NCI-H1694 treated with DMSO at 0.1 percent for 48 hours (cell line): ENCODE measurements around the gene ZHX3.
A peak's percentile ranks its signal among the peaks of the same experiment; 100 is the strongest.

ENCODE experiments used
- DNase-seq: peaks from one replicate; lab custom pipeline; 2025; lab: John Stamatoyannopoulos, UW

ZHX3 gene, protein sequence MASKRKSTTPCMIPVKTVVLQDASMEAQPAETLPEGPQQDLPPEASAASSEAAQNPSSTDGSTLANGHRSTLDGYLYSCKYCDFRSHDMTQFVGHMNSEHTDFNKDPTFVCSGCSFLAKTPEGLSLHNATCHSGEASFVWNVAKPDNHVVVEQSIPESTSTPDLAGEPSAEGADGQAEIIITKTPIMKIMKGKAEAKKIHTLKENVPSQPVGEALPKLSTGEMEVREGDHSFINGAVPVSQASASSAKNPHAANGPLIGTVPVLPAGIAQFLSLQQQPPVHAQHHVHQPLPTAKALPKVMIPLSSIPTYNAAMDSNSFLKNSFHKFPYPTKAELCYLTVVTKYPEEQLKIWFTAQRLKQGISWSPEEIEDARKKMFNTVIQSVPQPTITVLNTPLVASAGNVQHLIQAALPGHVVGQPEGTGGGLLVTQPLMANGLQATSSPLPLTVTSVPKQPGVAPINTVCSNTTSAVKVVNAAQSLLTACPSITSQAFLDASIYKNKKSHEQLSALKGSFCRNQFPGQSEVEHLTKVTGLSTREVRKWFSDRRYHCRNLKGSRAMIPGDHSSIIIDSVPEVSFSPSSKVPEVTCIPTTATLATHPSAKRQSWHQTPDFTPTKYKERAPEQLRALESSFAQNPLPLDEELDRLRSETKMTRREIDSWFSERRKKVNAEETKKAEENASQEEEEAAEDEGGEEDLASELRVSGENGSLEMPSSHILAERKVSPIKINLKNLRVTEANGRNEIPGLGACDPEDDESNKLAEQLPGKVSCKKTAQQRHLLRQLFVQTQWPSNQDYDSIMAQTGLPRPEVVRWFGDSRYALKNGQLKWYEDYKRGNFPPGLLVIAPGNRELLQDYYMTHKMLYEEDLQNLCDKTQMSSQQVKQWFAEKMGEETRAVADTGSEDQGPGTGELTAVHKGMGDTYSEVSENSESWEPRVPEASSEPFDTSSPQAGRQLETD

DNA sequence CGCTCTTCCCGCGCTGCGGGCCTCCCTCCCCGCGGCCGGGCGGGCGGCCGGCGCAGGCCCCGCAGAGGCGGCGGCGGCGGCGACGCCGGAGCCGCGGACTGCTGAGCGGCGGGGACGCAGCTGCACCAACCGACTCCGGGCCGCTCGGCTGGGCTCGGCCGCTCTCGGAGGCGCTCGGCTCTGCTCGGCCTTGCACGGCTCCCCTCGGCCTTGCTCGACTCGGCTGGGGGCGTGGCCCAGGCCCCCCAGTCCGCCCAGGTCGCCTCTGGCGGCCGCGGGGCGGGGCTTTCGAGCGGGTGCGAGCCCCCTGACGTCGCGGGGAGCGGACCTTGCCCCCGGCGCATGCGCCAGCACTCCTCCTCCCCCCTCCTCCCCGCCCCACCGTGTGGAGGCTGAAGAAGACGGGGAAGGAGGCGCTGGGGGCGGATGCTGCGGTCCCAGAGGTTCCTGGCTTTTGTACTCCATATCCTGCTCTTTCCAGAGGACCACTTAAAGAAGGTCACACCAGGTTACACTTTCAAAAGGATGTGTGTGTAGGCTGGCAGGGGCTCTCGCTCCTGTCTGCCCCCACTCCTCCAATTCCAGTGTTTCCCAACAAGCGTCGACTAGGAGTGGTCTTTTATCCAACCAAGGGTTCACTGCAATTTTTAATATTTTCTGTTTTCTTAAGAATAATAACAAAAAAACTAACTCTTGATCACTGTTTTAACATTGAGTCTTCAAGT, at the start of gene ZHX3:
TSS of gene ZHX3 (minus strand) at position 186 of the 725 bp plus-strand sequence. CDS start 112,815 bp downstream, outside the sequence.
- peak; percentile 79 for DNase-seq

DNA sequence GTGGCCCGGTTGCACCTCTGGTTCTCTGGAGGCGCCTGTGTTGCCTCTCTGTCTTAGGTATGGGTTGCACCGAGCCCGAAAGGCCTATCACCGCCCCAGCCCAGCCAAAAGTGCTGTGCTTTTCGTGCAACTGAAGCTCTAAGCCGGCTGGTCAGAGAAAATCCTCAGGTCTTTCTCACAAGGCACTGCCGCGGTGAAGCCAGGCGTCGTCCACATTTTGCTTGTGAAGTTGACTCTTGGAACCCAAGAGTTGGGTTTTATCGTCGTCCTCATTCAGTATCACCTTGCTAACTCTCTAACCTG, 49.8 kb upstream of the ZHX3 start:
- no peak for DNase-seq

DNA sequence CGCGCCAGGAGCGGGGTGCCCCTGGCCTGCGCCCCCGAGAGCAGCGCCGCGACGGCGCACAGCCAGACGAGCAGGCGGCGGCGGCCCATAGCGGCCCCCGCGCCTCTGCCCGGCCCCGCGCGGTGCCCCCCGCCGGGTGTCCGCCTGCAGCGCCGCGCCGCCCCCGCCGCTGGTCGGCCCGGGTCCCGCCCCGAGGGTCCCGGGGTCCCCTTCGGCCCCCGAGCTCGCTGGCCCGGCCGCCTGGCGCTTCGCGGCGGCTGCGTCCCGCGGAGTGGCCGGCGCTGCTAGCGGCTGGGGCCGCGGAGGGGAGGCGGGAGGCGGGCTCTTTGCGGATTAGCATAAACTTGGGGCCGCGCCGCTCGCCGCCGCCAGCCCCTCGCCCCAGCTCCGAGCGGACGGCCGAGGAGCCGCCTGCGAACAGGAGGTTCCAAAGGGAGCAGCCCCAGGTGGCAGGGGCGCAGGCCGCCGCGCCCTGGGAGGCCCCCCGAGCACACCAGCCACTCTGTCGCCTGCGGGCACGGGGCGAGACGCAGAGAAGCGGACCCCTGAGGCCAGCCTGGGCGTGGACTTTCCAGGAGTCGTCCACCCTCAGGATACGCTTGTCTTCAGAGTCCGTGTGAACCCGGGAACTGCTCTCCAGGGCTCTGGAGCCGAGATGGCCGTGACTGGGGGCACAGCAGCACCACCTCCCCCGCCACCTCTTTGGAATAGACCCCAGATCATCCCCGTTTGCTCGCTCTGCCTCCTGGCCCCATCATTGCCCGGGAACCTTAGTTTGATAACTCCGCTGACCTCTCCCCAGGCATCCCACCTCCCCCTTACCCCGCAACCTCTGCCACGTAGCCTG, 49.2 kb upstream of the ZHX3 start, which contains the start of gene EMILIN3:
TSS of gene EMILIN3 (minus strand) at position 273 of the 847 bp plus-strand sequence. CDS start at position 89, 184 bp downstream.
- no peak for DNase-seq

DNA sequence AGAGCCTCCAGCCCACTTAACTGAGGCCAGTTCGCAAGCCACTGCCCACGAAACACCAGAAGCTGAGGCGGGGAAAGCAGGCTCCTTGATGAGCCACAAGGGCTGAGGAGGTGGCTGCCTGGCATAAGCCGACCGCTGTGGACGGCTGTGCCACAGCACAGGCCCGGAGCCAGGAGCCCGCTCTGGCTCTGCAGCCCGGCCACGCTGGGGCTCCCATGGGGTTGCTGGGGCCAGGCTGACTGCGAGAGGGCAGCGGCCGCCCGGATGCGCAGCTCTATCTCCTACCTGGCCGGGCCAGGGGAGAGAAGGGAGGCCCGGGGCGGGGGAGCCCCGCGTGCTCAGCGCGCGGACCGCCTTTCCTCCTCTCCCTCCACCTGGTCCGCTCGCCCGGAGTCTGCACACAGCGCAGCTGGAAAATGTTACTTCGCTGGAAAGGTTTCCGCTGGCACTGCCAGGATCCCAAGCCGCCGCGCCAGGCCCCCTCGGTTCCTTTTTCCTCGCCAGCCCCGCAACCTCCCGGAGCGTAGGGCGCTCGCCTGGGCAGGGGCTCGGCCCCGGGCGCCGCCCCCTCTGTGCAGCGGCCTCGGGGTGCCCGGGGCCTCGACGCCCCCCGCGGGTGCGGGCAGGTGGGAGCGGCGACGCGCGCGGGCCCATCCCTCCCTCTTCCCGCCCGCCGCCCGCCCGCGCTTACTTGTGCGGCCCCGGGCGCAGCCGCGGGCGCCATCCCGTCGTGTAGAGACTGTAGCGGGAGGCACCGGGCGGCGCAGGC, 48.4 kb upstream of the ZHX3 start:
- DNase-seq, result no peak

DNA sequence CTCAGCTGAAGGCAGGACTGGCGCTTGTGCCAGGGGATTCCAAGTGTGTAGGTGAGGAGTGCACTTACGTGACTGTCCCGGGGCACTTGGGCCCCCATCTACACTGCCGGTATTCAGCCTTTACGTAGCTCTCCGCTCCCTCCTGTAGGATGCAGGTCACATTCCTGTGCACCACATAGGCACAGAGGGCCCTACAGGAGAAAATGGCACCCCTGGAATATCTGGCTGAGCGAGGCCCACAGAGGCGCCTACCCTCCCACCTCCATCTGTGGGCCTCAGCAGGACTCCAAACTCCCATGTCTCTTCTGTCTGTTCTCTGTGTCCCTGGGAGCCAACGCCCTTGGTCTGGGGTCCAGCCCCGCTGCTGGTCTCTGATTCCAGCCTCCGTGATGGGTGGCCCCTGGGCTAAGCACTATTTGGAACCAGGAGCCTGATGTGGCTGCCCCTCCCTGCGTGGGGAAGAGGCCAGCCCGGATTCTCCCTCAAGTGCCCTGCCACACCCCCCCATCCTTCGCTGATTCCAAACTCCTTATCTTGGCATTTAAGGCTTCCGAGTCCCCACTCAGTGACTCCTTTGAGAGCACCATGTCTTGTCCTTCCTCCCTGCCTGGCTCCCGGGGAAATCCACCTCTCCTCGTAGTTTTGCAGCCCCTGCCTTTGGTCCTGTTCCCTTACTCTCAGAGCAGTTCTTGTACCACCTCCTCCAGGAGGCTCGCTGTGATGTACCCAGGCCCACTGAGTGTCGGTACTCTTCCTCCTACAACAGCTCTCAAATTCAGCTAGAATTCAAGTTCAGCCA, 47.6 kb upstream of the ZHX3 start:
- no peak for DNase-seq

DNA sequence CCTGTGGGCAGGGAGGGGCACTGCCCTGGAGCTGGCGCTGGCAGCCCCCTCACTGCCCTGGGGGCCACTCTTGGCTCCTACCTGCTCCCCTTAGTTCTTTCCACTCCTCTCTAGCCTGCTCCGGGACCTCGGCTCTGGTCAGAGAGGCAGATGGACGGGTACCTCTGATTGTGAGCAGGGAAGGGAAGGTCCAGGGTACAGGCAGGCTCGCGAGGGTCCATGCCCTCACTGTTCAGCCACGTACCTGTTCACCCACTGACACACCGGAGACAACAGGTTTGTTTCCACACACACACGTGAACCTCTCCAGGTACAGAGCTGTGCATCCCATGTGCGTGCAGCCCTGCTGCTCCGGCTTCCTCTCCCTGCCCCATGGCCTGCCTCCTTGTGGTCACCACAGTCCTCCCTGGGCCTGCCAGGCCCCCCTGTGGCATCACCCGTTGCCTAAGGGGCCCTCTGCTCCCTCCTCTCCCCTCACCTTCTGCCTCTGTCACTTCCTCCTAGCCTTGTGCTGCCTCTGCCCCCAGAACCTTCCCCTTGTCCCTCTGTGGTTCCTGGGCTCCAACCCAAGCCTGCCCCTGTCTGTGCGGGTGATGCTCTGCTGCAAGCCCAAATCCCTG, 46.8 kb upstream of the ZHX3 start:
- DNase-seq, result no peak

DNA sequence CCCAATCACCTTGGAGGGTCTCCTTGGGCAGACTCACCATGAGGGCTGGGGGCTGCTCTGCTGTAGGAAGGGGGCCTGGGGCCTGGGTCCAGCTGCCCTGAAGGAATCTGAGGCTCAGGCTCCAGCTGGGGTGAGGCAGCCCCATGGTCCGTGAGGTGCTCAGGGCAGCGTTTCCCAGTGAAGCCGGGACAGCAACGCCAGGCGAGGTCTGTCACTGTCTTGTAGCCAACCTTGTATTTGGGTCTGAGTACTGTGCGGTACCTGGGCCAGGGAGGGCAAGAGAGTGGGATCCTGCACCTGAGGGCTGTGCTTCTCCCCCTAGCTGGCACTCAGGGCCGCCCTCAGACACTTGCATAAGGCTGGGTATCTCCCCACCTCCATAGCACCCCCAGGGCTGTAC, 46.1 kb upstream of the ZHX3 start:
- DNase-seq, result no peak

DNA sequence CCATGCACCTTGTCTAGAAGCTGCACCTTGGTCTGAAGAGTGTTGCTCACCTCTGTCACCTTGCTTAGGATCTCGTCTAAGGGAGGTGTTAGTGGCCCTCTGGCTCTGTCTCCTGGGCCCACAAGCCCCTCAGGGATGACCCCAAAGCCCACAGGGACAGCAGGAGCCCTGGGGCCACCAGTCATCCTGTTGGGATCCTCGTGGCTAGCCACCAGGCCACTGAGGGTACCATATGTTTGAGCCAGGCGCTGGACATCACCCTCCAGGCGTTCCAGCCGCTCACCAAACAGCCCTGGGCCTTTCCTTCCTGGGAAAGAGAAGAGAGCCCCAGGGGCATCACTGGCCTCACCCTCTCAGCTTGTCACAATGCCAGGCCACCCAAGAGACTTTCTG, 45.2 kb upstream of the ZHX3 start:
- no peak for DNase-seq

DNA sequence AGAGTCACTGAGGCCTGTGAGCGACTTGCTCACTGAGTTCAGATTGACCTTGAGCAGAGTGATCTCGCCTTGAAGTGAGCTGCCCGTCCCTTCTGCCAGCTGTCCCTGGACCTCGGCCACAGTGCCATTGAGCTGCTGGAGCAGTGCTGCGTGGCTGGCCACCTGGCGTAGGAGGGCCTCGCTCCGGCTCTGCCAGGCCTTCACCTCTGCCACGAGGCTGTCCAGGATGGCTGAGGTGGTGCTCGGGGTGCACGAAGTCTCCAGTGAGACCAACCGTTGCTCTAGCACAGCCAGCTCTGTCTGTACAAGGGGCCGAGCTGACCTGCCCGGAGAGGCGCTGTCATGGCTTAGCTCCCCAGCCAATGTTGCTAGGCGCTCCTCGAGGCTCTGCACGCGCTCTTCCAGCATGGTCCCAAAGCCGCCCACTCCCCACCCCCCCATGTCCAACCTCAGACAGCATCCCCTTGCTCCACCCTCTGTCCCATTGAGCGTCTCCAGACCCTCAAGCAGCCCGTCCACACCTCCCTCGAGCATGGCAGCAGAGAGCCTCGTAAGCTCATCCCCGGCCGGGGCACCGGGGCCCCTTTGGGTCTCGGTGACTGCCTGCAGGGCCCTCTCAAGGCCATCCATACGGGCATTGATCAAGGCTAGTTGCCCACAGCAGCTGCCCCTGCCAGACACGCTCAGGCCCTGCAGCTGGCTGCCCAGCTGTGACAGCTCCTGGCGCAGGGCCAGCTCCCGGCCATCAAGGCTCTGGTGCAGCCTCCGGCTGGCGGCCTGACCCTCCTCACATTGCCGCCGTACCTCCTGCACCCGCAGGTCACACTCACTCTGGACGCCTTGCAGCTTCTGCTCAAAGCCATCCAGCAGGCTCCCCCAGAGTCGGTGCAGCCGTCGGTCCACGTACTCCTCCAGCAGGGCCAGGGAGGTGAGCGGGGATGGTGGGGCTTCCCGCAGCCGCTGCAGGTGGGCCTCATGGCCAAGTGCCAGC, 44.5 kb upstream of the ZHX3 start:
- no peak for DNase-seq

DNA sequence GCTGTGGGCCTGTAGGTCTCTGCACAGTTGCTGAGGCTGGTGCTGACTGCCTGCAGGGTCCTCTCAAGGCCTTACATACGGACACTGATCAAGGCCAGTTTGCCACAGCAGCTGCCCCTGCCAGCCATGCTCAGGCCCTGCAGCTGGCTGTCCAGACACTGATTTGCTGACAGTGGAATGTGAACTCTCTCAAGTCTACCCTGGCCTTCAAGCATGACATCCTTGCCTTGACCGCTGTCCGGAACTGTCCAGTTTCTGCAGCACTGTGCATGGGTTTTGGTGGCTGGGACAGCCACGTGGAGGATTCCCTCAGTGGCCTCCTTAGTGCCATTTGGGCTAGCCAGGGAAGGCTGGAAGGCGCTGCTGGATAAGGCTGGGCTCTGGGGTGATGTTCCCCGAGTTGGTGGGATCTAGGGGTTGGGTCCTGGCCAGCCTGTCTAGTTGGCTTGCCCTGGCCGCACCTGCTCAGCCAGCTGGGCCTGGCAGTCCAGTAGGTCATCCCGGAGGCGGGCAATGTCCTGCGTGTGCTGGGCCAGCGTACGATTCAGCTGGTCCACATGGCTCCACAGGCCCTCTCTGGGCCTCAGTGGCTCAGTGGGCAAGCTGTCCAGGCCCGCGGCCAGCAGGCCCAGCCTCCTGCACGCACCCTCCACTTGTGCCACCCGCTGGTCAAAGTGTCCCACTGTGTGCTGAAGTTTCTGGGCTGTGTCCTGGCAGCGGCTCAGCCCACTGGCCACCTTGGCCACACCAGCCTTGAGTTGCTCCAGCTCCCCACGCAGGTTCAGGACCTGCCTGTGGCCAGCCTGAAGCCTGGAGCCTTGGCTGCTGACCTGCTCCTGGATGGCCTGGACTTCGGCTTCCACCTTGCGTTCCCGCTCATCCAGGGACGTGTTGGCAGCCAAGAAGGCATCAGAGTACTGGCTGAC, 43.6 kb upstream of the ZHX3 start:
- DNase-seq, result no peak

DNA sequence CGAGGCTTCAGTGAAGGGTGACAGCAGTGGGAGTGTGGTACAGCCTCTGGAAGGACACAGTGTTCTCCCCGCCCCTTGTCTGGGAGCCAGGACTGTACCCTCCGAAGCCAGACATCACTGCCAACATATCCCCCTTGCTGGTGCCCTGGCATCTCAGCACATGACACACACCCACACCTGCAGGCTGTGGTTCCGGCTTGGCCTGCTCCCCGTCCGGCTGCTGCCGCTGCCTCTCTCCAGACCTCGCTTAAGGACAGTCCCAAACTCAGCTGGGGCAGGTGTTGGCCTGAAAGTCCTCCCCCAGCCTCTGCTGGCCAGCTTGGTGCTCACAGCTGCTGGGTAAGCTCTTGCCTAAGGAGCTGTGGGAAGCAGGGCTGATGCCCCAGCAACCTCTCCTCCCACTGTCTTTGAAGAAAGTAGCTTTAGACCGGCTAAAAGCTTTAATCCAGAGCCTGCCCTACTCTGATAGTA, 42.0 kb upstream of the ZHX3 start:
- DNase-seq, result no peak

DNA sequence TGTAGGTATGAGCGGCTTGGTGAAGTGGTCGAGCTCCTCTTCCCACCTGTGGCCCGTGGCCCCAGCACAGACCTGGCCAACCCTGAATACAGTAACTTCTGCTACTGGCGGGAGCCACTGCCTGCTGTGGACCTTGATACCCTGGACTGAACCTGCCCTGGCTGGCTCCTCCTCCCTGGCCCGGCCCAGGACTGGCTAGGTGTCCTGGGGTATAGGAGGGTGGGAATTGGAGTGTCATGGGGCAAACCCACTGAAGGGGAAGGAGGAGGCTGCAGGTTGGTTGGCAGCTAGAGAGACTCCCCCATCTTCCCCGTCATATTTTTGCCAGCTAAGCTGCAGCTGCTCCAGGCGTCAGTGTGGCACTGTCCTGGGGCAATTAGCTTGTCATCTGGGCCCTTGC, 41.2 kb upstream of the ZHX3 start:
- no peak for DNase-seq

DNA sequence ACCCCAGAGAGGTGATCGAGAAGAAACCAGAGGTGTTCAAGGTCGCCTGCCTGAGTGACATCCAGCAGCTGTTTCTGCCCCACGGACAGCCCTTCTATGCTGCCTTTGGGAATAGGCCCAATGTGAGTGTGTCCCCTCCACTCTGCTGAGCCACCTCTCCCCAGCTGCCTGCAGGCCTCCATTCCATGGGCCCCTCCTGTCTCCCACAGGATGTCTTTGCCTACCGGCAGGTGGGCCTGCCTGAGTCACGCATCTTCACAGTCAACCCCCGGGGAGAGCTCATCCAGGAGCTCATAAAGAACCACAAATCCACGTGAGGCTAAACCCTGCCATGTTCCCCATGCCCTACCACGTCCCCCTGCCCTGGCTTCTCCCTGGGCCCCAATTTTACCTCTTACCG, 40.7 kb upstream of the ZHX3 start:
- DNase-seq, result no peak

DNA sequence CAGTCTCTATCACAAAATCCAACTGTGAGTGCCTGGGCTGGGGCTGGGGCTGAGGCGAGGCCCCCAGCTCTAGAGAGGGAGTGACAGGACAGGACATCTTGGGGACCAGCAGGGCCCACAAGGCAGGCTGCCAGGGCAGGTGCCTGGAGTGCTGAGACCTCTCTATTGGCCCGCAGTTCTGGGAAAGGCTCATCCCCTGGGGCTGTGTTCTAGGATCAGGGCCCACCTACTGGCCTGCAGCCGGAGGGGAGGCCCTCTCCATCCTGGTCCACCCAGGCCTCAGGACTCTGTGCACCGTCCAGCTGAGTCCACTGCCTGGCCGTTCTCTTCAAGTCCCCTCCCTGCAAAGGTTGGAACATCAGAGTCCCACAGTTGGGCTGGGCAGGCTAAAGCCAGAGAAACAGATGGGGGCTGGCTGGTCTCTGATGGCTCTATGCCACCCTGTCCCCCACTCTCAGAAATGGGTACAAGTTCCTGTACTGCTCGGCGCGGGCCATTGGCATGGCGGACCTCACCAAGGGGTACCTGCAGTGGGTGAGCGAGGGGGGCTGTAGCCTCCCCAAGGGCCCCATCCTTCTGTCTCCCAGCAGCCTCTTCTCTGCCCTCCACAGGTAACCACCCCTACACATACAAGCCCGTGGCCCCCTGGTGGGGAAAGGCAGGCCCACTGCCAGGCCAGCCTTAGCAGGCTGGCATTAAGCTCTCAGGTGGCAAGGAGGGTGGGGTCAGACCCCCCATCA, 40.1 kb upstream of the ZHX3 start:
- no peak for DNase-seq

DNA sequence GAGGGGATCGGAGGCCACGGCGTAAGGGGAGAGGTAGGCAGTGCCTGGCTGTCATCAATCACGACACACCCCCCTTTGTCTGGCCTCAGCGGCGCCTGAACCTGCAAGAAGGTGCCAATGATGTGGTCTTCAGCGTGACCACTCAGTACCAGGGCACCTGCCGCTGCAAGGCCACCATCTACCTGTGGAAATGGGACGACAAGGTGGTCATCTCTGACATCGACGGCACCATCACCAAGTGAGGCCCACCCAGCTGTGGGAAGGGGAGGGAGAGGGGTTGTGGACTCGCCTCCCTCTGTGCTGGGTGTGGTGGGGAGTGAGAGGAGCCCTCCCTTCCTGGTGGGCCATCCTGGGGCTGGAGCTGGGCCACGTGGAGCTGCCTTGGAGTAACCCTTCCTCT, 39.4 kb upstream of the ZHX3 start:
- DNase-seq, result no peak

DNA sequence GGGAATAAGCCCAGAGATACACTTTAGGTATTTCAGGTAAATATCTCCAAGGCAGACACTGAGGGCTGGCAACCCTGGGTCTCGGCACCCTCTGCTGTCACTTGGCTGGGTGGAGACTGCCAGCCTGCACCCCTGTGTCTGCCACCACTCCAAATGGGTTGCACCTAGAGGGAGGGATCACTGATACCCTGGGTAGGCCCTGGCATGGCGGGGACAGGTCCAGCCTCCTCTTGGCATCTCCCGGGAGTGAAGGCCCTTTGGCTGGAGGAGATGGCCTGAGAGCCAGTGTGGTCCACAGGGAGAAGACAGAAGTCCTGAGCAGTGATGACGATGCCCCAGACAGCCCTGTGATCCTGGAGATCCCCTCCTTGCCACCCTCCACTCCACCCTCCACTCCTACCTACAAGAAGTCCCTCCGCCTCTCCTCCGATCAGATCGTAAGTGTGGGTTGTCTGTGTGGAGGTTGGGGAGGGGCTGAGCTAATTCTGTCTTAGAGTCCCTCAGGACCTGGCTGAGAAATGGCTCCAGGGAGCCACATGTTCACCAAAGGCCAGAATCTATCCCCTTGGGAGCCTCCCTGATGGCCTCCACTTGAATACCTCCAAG, 38.2 kb upstream of the ZHX3 start:
- DNase-seq, result no peak
